Fibroblast of skin of left quadriceps (primary cell): ENCODE results near the gene TRPM6.
"Not testable (repeated sequence)": the region's sequence is repeated elsewhere in the genome, so short reads cannot be mapped to it uniquely, and the experiment has no call there.

Experiments used
- DNase-seq, 2 experiments: peaks; one replicate each; pipeline ENCODE4 v3.0.0-alpha.2; 2013; ENCODE audit warnings: low read depth in 2 of 2

TRPM6 gene, protein sequence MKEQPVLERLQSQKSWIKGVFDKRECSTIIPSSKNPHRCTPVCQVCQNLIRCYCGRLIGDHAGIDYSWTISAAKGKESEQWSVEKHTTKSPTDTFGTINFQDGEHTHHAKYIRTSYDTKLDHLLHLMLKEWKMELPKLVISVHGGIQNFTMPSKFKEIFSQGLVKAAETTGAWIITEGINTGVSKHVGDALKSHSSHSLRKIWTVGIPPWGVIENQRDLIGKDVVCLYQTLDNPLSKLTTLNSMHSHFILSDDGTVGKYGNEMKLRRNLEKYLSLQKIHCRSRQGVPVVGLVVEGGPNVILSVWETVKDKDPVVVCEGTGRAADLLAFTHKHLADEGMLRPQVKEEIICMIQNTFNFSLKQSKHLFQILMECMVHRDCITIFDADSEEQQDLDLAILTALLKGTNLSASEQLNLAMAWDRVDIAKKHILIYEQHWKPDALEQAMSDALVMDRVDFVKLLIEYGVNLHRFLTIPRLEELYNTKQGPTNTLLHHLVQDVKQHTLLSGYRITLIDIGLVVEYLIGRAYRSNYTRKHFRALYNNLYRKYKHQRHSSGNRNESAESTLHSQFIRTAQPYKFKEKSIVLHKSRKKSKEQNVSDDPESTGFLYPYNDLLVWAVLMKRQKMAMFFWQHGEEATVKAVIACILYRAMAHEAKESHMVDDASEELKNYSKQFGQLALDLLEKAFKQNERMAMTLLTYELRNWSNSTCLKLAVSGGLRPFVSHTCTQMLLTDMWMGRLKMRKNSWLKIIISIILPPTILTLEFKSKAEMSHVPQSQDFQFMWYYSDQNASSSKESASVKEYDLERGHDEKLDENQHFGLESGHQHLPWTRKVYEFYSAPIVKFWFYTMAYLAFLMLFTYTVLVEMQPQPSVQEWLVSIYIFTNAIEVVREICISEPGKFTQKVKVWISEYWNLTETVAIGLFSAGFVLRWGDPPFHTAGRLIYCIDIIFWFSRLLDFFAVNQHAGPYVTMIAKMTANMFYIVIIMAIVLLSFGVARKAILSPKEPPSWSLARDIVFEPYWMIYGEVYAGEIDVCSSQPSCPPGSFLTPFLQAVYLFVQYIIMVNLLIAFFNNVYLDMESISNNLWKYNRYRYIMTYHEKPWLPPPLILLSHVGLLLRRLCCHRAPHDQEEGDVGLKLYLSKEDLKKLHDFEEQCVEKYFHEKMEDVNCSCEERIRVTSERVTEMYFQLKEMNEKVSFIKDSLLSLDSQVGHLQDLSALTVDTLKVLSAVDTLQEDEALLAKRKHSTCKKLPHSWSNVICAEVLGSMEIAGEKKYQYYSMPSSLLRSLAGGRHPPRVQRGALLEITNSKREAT (N-terminal part only)

DNA sequence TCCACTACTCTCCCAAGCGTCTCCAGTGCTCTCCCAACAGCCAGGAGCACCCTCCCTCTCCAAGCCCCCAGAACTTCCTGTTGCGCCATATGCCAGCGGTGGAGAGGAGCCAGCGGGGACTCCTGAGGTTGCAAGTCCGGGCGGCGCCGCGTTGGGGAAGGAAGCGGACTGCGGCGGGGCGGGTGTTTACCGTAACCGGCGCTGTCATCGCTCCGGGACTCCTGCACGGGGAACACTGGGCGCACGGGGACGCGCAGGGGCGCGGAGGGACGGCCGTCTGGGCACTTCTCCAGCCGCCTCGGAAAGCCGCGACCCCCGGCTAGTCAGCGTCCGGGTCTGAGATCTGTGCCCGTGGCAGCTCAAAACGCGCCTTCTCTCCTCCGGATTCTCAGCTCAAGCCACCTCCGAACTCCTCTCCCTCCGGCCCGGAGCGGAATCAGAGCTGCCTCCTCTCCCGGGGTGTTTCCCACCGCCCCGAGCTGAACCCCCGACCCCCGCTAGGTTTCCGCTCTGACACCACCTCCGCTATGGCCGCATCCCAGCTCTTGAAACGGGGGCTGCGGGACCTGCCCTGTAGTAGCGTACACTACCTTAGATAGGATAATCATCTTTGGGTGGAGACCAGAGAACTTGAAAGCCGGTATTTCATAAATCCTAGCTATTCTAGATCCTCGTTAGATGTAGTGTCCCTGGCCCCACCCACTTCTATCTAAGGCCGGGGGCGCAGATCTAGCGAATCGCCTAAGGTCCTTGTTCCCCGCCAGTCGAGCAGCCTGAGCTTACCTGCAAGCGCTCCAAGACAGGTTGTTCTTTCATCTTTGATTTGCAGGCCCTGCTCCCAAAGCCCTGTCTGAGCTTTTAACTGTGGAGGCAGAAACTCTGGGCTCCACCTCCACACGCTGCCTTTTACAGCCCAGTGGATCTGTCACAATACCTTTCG, at the start of gene TRPM6:
TRPM6 (minus strand) TSS at position 881 of the 940 bp plus-strand sequence; CDS start at position 816, 65 bp downstream.
- DNase-seq, result peak; percentile 54 to 59

GRCh38 chr9:74935008-74935407, 47.3 kb upstream of the TRPM6 start:
- DNase-seq, result peak; percentile 7 to 13

DNA sequence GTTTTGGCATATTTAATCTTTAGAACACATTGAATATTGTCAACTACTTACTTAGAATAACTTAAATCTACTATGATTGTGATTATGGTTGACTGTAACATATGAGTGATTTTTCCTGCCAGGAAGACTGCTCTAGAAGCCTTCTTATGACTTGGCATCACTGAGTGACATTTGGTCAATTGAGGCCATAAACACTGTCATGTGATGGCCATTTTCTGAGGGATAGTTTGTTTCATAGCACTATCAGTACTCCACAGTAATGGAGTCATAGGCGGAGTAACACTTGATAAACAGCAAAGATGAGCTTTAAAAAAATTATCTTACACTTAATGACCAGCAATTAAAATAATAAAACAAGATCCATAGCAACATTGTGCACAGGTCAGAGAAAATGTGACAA, 34.0 kb upstream of the TRPM6 start:
- no peak for DNase-seq

DNA sequence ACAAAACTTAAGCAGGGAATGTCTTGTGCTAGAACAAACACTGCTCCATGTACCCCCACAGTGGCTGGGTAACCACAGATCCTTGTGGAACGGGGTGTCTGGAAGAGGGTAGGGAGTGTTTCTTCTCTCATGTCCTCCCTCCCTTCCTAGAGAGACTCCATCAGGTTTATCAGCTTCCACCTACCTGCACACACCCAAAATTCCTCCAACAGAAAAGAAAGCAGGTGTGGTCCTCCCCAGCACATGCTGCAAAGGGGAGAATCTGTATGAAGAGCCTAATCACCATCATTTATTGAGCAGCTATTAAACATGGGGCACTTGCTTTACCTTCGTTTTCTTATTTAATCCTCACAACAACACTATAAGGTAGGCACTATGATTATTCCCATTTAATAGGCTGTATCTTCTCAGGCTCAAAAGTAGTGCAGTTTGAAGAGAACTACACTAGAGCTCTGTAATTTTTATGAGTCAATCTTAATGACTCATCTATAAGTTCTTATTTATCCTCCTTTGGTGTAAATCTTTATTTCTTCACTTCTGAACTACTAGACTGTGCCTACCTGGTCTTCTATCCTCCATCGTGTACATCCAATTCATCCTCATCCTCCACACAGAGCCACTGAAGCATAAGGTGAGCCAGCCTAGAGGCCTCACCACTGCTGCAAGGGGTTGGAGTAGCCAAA, 33.4 kb upstream of the TRPM6 start:
- DNase-seq, result no peak

GRCh38 chr9:74910036-74910435, 22.3 kb upstream of the TRPM6 start:
- no peak for DNase-seq

DNA sequence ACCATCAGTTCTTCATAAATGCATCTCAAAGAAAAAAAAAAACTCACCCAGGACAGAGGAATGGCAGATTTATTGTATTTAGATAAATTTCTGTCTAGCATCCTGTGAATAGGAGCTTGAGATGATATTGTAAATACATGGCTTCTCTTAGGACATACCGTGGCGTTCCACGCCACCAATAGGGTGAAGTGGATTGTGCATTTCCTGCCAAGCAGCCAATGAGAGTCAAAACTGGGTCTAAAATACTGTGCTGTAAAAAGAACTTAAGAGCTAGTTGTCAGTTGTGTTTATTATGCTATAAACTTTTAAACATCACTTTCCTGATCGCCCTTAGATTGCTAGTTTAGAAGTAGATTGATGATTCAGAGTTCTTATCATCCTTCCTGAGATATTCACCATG, 20.9 kb upstream of the TRPM6 start:
- no peak for DNase-seq

DNA sequence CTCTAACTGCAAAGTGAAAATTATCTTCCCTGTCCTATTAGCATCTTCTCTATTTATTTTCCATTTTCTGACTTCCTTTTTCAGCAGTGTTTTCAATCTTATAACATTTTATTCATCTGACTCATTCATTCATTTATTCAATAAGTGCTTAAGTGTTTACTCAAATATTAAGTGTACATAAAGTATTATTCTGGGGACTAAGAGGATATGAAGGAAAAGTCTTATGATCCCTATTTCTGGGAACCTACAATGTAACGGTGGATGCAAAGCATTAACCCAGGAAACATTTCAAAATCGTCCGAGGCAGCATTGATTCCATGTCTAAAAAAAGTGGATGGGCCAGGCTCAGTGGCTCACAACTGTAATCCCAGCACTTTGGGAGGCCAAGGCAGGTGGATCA, 19.4 kb upstream of the TRPM6 start:
- DNase-seq, result no peak

- DNase-seq, result no peak
Observed at GRCh38 chr9:74901001-74901400, 13.3 kb upstream of the TRPM6 start.

DNA sequence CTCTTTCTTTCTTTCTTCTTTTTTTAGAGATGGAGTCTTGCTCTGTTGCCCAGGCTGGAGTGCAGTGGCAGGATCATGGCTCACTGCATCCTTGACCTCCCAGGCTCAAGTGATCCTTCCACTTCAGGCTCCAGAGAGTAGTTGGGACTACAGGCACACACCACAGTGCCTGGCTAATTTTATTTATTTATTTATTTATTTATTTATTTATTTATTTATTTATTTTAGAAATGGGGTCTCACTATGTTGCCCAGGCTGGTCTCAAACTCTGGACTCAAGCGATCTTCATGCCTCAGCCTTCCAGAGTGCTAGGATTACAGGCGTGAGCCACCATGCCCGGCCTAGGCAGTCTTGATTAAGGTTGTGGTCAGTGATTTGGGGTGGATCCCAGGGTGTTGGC, 728 bp upstream of the TRPM6 start:
- not testable (repeated sequence) for DNase-seq

DNA sequence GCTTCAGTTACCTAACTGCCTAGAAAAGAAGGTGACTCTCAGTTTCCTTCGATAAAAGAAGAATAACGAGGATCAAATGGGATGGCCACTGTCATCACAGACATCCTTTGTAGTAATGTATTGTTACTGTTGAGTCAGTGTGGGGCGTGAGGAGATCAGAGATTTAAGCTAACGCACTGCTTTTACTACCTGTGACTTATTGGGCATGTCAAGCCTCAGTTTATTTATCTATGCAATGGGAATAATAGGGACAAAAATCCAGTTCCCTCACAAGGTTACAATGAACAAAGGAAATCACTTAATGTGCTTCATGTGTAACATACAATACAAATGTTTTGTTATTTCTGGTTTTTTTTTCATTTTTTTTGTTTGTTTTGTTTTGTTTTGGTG, 255 bp upstream of the TRPM6 start:
- no peak for DNase-seq

GRCh38 chr9:74876382-74876949, 11.3 kb downstream of the TRPM6 start:
- DNase-seq, result no peak

DNA sequence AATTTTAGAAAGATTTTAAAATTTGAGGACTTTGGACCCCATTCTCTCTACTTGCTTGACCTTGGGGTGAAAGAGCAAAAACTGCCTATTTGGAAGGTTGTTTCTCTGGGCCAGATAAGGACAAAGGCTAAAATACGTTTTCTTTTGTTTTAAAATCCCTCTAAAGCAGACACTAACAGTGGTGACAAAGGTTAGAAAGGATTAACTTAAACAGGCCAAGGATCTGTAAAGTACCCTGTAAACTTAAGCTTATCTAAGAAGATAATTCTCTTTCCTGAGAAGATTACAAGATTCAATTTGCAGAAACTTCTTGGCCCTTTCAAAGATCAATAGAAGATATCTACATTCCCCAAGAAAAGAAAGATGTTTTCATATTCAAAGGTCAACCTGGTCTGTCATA, 12.1 kb downstream of the TRPM6 start:
- no peak for DNase-seq

DNA sequence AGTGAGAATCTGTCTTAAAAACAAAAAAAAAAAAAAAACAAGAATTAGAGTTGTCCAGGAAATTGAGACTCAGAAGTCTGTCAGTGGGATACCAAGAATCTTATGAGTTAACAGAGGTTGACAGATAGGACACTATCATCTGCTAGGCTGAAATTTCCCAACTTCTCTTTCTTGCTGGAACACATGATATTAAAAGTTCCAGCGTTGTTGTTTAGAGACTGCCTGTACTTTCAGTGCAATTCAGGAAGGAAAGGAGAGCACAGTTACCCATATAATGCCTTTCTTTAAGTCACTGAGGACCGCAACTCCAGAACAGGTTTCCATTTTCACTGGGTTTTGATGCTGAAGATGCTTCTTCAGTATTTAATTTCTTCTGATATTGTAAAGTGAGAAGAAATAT, 13.5 kb downstream of the TRPM6 start:
- no peak for DNase-seq

GRCh38 chr9:74872619-74873233, 15.0 kb downstream of the TRPM6 start:
- no peak for DNase-seq

GRCh38 chr9:74867483-74867882, 20.2 kb downstream of the TRPM6 start:
- DNase-seq, result no peak

- no peak for DNase-seq
Observed at GRCh38 chr9:74865177-74865576, 22.5 kb downstream of the TRPM6 start.

DNA sequence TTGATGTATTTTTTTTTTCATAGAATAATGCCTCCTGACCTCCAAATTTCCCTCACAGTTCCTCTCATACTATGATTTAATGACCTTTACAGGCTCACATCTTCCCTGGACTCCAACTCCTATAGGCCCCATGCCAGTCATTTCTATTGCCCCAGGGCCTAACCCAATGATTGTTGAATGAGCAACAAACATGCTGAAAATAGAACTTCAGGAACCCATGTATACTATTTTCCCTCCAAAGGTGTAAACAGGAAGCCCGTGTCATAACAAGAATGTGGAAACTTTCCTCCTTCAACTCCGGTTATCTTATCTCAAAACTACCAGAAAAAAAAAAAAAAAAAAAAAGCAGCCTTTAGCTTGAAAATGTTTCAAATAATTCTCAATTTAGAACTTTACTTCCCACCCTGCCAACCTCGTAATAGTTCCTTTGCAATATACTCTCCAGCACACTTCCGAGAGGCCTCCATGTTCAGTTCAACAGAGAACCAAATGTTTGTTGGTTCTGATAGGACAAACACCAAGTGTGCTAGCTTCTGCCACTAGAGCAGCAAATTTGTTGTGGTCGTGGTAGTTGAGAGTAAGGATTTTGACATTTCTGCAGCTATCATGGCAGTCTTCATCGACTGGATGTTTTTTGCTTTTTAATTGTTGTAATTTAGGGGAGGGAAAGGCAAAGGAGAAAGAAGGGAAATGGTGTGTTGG, 25.8 kb downstream of the TRPM6 start:
- DNase-seq, result no peak

GRCh38 chr9:74861071-74861470, 26.6 kb downstream of the TRPM6 start:
- no peak for DNase-seq

- not testable (repeated sequence) for DNase-seq
Observed at GRCh38 chr9:74860247-74860646, 27.5 kb downstream of the TRPM6 start.
